Adipocyte (in vitro differentiated cells): ENCODE measurements around the gene CELSR3.

Experiments
- DNase-seq: peaks from one replicate; pipeline ENCODE4 v3.0.0-alpha.2; 2015; ENCODE audit warnings: low read depth
- H3K27me3 ChIP-seq: replicated peaks from 2 replicates; pipeline ENCODE4 v1.7.0; 2013; ENCODE audit warnings: mild to moderate bottlenecking, low read length, moderate library complexity; ENCODE audit not compliant: control insufficient read depth, insufficient read depth
- H3K36me3 ChIP-seq: 2 replicates; pipeline ENCODE4 v1.7.0; 2013; ENCODE audit warnings: low read length, mild to moderate bottlenecking, moderate library complexity; ENCODE audit not compliant: control insufficient read depth, insufficient read depth, severe bottlenecking
- H3K4me1 ChIP-seq: 2 replicates; pipeline ENCODE4 v1.7.0; 2013; ENCODE audit warnings: mild to moderate bottlenecking, low read length, moderate library complexity; ENCODE audit not compliant: control insufficient read depth, insufficient read depth
- H3K4me3 ChIP-seq: 2 replicates; pipeline ENCODE4 v1.7.0; 2013; ENCODE audit warnings: mild to moderate bottlenecking, low read length, moderate library complexity
- H3K9ac ChIP-seq: 2 replicates; pipeline ENCODE4 v1.7.0; 2013; ENCODE audit warnings: mild to moderate bottlenecking, low read length, moderate library complexity
- H3K9me3 ChIP-seq: 2 replicates; pipeline ENCODE4 v1.7.0; 2013; ENCODE audit warnings: mild to moderate bottlenecking, low read length, moderate library complexity; ENCODE audit not compliant: control insufficient read depth

Gene CELSR3

DNA sequence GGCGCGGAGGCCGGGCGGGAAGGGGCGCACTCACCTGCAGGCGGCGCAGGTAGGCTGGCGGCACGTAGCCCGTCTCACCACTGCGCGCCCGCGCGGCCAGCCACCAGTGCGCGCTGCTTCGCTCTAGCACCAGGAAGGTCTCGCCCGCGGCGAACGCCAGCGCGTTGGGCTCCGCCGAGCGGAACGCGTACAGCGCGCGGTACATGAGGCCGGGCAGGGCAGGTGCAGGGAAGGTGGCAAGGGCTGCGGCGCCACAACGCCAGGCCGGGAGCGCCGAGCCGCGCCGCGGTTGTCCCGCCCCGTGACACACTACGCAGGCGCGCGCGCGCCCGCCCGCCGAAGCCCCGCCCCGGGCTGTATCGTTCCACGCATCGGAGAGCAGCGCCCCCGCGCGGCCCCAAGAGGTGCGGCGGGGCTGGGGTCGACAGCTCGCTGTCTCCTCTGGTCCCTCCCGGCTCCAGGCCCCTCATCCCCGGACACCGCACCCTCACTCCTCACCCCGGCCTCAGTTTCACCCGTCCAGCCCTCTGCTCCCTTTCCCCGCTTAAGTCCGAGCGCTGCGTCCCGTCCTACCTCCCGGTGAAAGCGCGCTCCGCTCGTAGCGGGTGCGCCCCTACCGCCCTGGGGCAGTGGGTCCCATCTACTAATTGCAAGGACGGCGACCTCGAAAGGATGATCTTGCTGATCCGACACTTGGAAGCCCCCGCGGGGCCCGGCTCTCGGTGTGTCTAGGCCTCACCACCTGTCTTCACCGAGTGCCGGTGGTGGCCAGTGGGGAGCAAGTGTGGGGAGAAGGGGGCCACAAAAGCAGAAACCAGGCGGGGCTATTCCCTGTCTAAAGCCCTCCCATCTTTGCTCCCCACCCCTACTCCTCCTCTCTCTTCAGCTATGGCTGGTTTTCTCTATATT lies 23.2 kb upstream of the CELSR3 start, which contains the start of gene NCKIPSD:
Gene NCKIPSD (minus strand): TSS at position 313 of the 909 bp plus-strand sequence. CDS start 108 bp downstream, at position 205.
- Histone ChIP-seq H3K36me3 (peaks cover 54% of the 10 kb centered on the region), H3K9ac (peak within 1 kb of the TSS; percentile 93), H3K9me3 (no peaks in the 10 kb centered on the region), H3K4me1 (peaks cover 19% of the 10 kb centered on the region), H3K4me3 (peak within 1 kb of the TSS; percentile 93), H3K27me3 (no peaks in the 10 kb centered on the region)
- peak; percentile 97 for DNase-seq

DNA sequence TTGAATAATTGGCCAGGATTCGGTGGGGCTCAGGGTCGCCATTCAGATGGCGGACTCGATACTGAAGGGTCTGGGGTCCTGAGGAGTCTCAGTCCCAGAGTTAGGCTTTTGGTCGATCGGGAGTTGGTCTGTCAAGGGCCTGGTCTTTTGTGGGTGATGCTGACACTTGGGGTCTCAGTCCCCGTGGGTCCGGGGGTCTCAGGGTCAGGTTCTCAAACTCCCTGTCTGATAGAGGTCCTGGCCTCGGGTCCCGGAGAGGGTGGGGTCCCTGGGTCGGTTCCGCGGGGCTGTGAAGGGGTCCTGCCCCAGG lies 22.6 kb upstream of the CELSR3 start:
- peaks cover 53% of the 10 kb centered on the region for H3K36me3 ChIP-seq

GRCh38 chr3:48684480-48685143 lies 21.9 kb upstream of the CELSR3 start:
- Histone ChIP-seq H3K27me3 (no peaks in the 10 kb centered on the region), H3K4me1 (peaks cover 19% of the 10 kb centered on the region), H3K4me3 (peak overlapping the region; percentile 93), H3K9ac (peak overlapping the region; percentile 66), H3K9me3 (no peaks in the 10 kb centered on the region), H3K36me3 (peaks cover 51% of the 10 kb centered on the region)
- peak; percentile 25 for DNase-seq

More for the DNA sequence above, 22.6 kb upstream of the CELSR3 start:
- peak overlapping the region; percentile 93 for H3K4me3 ChIP-seq
- no peak for DNase-seq
- peak overlapping the region; percentile 93 for H3K9ac ChIP-seq
- H3K4me1 ChIP-seq = peaks cover 19% of the 10 kb centered on the region
- no peaks in the 10 kb centered on the region for H3K27me3 ChIP-seq
- no peaks in the 10 kb centered on the region for H3K9me3 ChIP-seq

- Histone ChIP-seq H3K4me3 (peak overlapping the region; percentile 93), H3K9me3 (no peaks in the 10 kb centered on the region), H3K9ac (peak overlapping the region; percentile 66), H3K36me3 (peaks cover 51% of the 10 kb centered on the region), H3K4me1 (peaks cover 19% of the 10 kb centered on the region), H3K27me3 (no peaks in the 10 kb centered on the region)
- no peak for DNase-seq
These were observed 21.3 kb upstream of the CELSR3 start for GRCh38 chr3:48684054-48684349.

DNA sequence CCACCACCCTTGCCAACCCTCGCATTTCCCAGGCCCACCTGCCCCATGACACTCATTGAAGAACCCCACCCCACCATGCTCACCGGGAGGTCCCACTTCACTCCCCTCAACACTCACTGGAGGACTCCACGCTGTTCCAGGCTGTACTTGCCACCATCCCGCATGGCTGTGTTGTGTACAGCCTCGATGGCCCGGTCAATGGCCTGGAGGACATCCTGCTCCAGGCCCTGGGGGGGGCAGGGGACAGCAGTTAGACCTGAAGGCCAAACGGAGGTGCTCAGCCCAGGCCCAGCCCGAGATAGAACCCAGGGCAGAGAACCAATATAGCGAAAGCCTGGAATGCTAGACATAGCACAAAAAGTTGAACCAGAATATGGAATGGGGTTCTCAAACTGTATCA lies 20.1 kb upstream of the CELSR3 start:
- H3K4me3 ChIP-seq = no peak overlapping the region
- peaks cover 50% of the 10 kb centered on the region for H3K36me3 ChIP-seq
- H3K9ac ChIP-seq = no peak overlapping the region

GRCh38 chr3:48681974-48682610 lies 19.4 kb upstream of the CELSR3 start:
- DNase-seq = no peak
- Histone ChIP-seq H3K36me3 (peaks cover 48% of the 10 kb centered on the region), H3K9ac (no peak overlapping the region)

More for the DNA sequence above, 20.1 kb upstream of the CELSR3 start:
- no peak for DNase-seq
- no peaks in the 10 kb centered on the region for H3K9me3 ChIP-seq
- no peaks in the 10 kb centered on the region for H3K27me3 ChIP-seq
- H3K4me1 ChIP-seq = peaks cover 19% of the 10 kb centered on the region

GRCh38 chr3:48681541-48681880 lies 18.8 kb upstream of the CELSR3 start:
- no peak for DNase-seq
- H3K4me3 ChIP-seq = no peak overlapping the region
- no peak overlapping the region for H3K9ac ChIP-seq
- no peaks in the 10 kb centered on the region for H3K9me3 ChIP-seq
- no peaks in the 10 kb centered on the region for H3K27me3 ChIP-seq
- H3K36me3 ChIP-seq = peaks cover 47% of the 10 kb centered on the region
- peaks cover 19% of the 10 kb centered on the region for H3K4me1 ChIP-seq

More at GRCh38 chr3:48681974-48682610, 19.4 kb upstream of the CELSR3 start:
- Histone ChIP-seq H3K9me3 (no peaks in the 10 kb centered on the region), H3K4me3 (no peak overlapping the region), H3K4me1 (peaks cover 19% of the 10 kb centered on the region), H3K27me3 (no peaks in the 10 kb centered on the region)

GRCh38 chr3:48680811-48681540 lies 18.3 kb upstream of the CELSR3 start:
- peaks cover 52% of the 10 kb centered on the region for H3K36me3 ChIP-seq
- peaks cover 19% of the 10 kb centered on the region for H3K4me1 ChIP-seq
- H3K4me3 ChIP-seq = no peak overlapping the region
- H3K9me3 ChIP-seq = no peaks in the 10 kb centered on the region
- DNase-seq = no peak
- H3K9ac ChIP-seq = no peak overlapping the region
- no peaks in the 10 kb centered on the region for H3K27me3 ChIP-seq

DNA sequence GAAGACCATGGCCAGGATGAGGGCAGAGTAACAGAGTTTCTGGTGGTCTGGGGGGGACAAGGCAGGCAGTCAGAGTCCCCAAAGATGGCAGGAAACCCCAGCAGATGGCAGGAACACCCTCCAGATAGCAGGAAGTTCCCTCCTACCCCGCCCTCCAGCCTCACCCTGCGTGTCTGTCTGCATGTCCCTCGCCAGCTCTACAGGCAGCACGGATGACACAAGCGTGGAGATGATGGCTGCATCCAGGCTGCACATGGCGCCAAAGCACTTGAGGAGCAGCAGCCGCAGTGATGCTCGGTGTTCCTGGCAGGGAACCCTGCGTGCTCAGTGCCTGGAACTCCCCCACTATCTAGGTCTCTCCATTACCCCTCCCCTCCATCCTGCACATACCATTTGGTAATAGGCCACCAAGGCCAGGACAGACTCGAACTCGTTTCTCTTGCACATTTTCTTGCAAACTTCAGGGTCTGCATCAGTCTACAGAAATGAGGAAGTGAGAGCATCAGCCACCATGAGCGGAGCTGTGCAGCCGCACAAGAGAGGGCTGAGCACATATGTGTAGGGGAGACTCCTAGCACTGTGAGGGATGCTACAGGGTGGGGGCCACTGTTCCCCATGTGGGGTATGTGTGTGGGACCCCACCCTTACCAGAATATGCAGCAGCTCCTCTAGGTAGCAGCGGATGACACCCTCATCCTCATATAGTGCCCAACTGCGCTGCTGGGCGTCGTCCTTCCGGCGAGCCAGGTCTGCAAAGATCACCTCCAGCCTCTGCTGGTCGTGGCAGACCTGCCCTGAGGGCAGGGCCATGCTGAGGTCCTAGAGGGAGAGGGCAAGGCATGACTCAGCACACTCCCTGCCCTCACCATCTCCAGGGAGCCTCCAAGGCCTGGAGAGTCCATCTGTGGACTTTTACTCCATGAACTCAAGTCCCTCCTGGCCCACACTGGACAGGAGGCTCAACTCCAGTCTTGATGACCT lies 17.0 kb upstream of the CELSR3 start:
- peaks cover 16% of the 10 kb centered on the region for H3K4me1 ChIP-seq
- no peaks in the 10 kb centered on the region for H3K27me3 ChIP-seq
- H3K36me3 ChIP-seq = peaks cover 60% of the 10 kb centered on the region
- H3K9ac ChIP-seq = no peak overlapping the region
- no peaks in the 10 kb centered on the region for H3K9me3 ChIP-seq
- no peak overlapping the region for H3K4me3 ChIP-seq
- no peak for DNase-seq
